HEK293 (cell line): ENCODE data around the gene CCDC38.

Experiments used
- CTCF ChIA-PET: fragments of 350-600 bp; formaldehyde crosslinking; extraction: SDS; loops from one replicate; lab custom pipeline; 2021; ENCODE audit warnings: antibody characterized with exemption; lab: Yijun Ruan, JAX
- POLR2A ChIA-PET: fragments of 300-600 bp; formaldehyde crosslinking; extraction: SDS; loops from one replicate; lab custom pipeline; 2020; ENCODE audit warnings: antibody characterized with exemption, inconsistent platforms; lab: Yijun Ruan, JAX
- H3K27ac ChIP-seq: fragments of 200-500 bp; sonication (Bioruptor generic); 2 replicates; pipeline ENCODE4 v1.5.1; 2014; ENCODE audit warnings: low read depth, low read length, control low read depth, inconsistent platforms; ENCODE audit errors: extremely low read depth
- H3K36me3 ChIP-seq, 2 experiments: fragments of 200-500 bp in 1 of 2; sonication (Bioruptor generic) in 1 of 2; 1 replicate in 1 of 2; 2 replicates in 1 of 2; pipeline ENCODE4 v1.5.1; 2014 to 2017; ENCODE audit warnings: inconsistent platforms in 2 of 2, low read length in 2 of 2; ENCODE audit not compliant: control insufficient read depth in 2 of 2, insufficient read depth in 1 of 2
- H3K4me1 ChIP-seq: fragments of 200-500 bp; sonication (Bioruptor generic); 2 replicates; pipeline ENCODE4 v1.5.1; 2014; ENCODE audit warnings: mild to moderate bottlenecking, low read length, inconsistent platforms; ENCODE audit not compliant: control insufficient read depth, insufficient read depth
- H3K4me3 ChIP-seq: 2 replicates; pipeline ENCODE4 v1.5.1; 2011; ENCODE audit warnings: low read depth, mild to moderate bottlenecking, control low read depth, low read length, moderate library complexity
- H3K9me3 ChIP-seq: fragments of 200-500 bp; sonication (Bioruptor generic); 2 replicates; pipeline ENCODE4 v1.5.1; 2014; ENCODE audit warnings: low read depth, low read length, inconsistent platforms; ENCODE audit not compliant: control insufficient read depth, insufficient read depth
- EGR2 ChIP-seq: fragments of 450-650 bp; formaldehyde crosslinking; IDR thresholded peaks from 2 replicates; pipeline ENCODE4 v1.5.1; 2016; ENCODE audit warnings: low read depth, missing biosample characterization, missing genetic modification characterization
- SCRT2 ChIP-seq: fragments of 450-650 bp; formaldehyde crosslinking; IDR thresholded peaks from 2 replicates; pipeline ENCODE4 v1.5.1; 2016; ENCODE audit warnings: missing biosample characterization, missing genetic modification characterization
- ZBTB17 ChIP-seq: fragments of 450-650 bp; formaldehyde crosslinking; IDR thresholded peaks from 2 replicates; pipeline ENCODE4 v1.5.1; 2016; ENCODE audit warnings: missing biosample characterization, missing genetic modification characterization
- ZFP41 ChIP-seq: fragments of 450-650 bp; formaldehyde crosslinking; IDR thresholded peaks from 2 replicates; pipeline ENCODE4 v1.5.1; 2016; ENCODE audit warnings: missing biosample characterization, missing genetic modification characterization, borderline replicate concordance
- ZFP69B ChIP-seq: fragments of 450-650 bp; formaldehyde crosslinking; IDR thresholded peaks from 2 replicates; pipeline ENCODE4 v1.5.1; 2016; ENCODE audit warnings: missing biosample characterization, missing genetic modification characterization
- ZNF132 ChIP-seq: fragments of 450-650 bp; formaldehyde crosslinking; IDR thresholded peaks from 2 replicates; pipeline ENCODE4 v1.5.1; 2017; ENCODE audit warnings: missing biosample characterization, missing genetic modification characterization, borderline replicate concordance
- ZNF133 ChIP-seq: fragments of 450-650 bp; formaldehyde crosslinking; IDR thresholded peaks from 2 replicates; pipeline ENCODE4 v1.5.1; 2016; ENCODE audit warnings: missing biosample characterization, missing genetic modification characterization
- ZNF391 ChIP-seq: fragments of 450-650 bp; formaldehyde crosslinking; IDR thresholded peaks from 2 replicates; pipeline ENCODE4 v1.5.1; 2016; ENCODE audit warnings: low read depth, missing biosample characterization, missing genetic modification characterization, borderline replicate concordance
- ZNF670 ChIP-seq: fragments of 450-650 bp; formaldehyde crosslinking; IDR thresholded peaks from 2 replicates; pipeline ENCODE4 v1.5.1; 2016; ENCODE audit warnings: missing biosample characterization, missing genetic modification characterization, low read depth
- ZNF792 ChIP-seq: fragments of 450-650 bp; formaldehyde crosslinking; IDR thresholded peaks from 2 replicates; pipeline ENCODE4 v1.5.1; 2016; ENCODE audit warnings: missing biosample characterization, missing genetic modification characterization
- TF ChIP-seq, protein P1 (sequence below): fragments of 450-650 bp; formaldehyde crosslinking; IDR thresholded peaks from 2 replicates; pipeline ENCODE4 v1.5.1; 2016; ENCODE audit warnings: missing biosample characterization, missing genetic modification characterization
- TF ChIP-seq, protein P2 (sequence below): fragments of 450-650 bp; formaldehyde crosslinking; IDR thresholded peaks from 2 replicates; pipeline ENCODE4 v1.5.1; 2016; ENCODE audit warnings: missing biosample characterization, missing genetic modification characterization
- TF ChIP-seq, protein P3 (sequence below): fragments of 450-650 bp; formaldehyde crosslinking; IDR thresholded peaks from 2 replicates; pipeline ENCODE4 v1.5.1; 2017; ENCODE audit warnings: missing biosample characterization, missing genetic modification characterization
- TF ChIP-seq, protein P4 (sequence below): fragments of 450-650 bp; formaldehyde crosslinking; IDR thresholded peaks from 2 replicates; pipeline ENCODE4 v1.5.1; 2016; ENCODE audit warnings: missing biosample characterization, missing genetic modification characterization
- TF ChIP-seq, protein P5 (sequence below): fragments of 450-650 bp; formaldehyde crosslinking; IDR thresholded peaks from 2 replicates; pipeline ENCODE4 v1.5.1; 2017; ENCODE audit warnings: missing biosample characterization, missing genetic modification characterization

CCDC38 gene

DNA sequence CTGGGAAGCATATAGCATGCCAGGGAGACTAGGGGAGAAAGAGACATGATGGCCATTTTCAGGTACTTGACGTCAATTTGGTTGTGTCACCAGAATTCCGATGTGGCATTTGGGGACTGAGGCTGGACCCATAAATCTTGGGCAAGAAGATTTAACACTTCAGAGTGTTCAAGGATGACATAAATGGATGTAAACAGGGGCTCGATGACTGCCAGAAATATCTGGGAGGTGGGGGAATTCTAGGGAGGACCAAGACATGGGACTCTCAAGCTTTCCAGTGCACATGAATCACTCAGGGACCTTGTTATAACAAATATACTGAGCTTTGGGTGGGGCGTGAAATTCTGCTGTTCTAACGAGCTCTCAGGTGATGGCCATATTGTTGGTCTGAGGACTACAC, 35.9 kb upstream of the CCDC38 start (continued):
- TF ChIP-seq, protein P1, sequence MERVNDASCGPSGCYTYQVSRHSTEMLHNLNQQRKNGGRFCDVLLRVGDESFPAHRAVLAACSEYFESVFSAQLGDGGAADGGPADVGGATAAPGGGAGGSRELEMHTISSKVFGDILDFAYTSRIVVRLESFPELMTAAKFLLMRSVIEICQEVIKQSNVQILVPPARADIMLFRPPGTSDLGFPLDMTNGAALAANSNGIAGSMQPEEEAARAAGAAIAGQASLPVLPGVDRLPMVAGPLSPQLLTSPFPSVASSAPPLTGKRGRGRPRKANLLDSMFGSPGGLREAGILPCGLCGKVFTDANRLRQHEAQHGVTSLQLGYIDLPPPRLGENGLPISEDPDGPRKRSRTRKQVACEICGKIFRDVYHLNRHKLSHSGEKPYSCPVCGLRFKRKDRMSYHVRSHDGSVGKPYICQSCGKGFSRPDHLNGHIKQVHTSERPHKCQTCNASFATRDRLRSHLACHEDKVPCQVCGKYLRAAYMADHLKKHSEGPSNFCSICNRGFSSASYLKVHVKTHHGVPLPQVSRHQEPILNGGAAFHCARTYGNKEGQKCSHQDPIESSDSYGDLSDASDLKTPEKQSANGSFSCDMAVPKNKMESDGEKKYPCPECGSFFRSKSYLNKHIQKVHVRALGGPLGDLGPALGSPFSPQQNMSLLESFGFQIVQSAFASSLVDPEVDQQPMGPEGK = no peak
- TF ChIP-seq ZNF792 (tag by site-specific recombination) (no peak), SCRT2 (tag by site-specific recombination) (no peak), ZNF133 (no peak), ZBTB17 (tag by site-specific recombination) (no peak), EGR2 (tag by site-specific recombination) (no peak)

DNA sequence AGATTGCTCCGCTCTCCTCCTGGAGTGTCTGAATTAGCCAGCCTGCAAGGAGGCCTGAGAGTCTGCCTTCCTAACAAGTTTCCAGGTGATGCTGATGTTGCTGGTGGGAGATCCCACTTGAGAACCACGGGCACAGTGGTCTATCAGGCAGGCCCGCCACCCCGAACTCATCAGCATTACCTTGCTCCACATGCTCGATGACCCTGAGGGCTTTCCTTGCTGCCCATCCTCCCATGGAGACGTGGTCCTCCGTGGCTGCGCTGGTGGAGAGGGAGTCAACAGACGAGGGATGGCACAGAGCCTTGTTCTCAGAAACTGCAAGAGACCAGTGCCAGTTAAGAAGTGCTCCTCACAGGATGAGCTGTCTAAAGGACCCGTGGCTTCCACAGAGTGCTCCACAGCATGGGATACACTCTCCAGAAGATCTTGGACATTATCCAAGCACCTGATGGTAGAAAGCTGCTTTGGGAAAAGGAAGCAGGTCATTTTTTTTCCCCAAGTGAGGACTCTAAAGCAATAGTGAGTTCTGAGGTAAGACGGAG, 35.4 kb upstream of the CCDC38 start:
- TF ChIP-seq, protein P1 = no peak
- TF ChIP-seq, all 188 proteins: peak for 0
- ChIA-PET POLR2A (no interaction called here), CTCF (interaction anchor here (2.2 kb wide), 1 partner anchor 60 kb away, joined by 7 read pairs; no protein-coding TSS in a partner anchor)
- H3K36me3 ChIP-seq = no peaks in the 10 kb centered on the region
- H3K4me3 ChIP-seq = no peak overlapping the region
- H3K9me3 ChIP-seq = no peaks in the 10 kb centered on the region
- H3K27ac ChIP-seq = no peak overlapping the region
- no peaks in the 10 kb centered on the region for H3K4me1 ChIP-seq

DNA sequence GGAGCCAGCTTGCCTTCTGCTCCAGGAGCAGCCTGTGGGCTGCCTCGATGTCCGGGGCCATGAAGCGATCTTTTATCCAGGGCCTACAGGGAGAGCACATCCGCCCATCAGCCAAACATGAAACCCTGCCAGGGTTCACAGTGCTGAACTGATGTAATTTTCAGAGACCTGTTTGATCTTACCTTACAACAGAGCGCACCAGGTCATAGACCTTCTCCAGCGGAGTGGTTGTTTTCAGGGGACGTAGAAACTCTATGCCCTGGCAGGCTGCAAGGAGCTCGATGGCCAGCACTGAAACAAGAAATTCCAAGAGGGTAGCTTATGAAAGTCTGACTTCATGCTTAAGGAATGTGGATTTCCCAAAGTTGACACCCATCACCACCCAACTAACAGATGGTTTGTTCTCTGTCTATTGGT, 34.0 kb upstream of the CCDC38 start:
- CTCF ChIA-PET = interaction anchor here (0.6 to 2.2 kb wide), 3 partner anchors 14 to 58 kb away, joined by 3 to 7 read pairs (median 3); no protein-coding TSS in a partner anchor
- Histone ChIP-seq H3K9me3 (no peaks in the 10 kb centered on the region), H3K4me1 (no peaks in the 10 kb centered on the region), H3K36me3 (no peaks in the 10 kb centered on the region), H3K27ac (no peak overlapping the region)
- POLR2A ChIA-PET = no interaction called here
- TF ChIP-seq, protein P2, sequence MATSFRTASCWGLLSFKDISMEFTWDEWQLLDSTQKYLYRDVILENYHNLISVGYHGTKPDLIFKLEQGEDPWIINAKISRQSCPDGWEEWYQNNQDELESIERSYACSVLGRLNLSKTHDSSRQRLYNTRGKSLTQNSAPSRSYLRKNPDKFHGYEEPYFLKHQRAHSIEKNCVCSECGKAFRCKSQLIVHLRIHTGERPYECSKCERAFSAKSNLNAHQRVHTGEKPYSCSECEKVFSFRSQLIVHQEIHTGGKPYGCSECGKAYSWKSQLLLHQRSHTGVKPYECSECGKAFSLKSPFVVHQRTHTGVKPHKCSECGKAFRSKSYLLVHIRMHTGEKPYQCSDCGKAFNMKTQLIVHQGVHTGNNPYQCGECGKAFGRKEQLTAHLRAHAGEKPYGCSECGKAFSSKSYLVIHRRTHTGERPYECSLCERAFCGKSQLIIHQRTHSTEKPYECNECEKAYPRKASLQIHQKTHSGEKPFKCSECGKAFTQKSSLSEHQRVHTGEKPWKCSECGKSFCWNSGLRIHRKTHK (tag by site-specific recombination) = peak; percentile 55; the same call in 1 of the 2 replicates
- TF ChIP-seq, protein P3, sequence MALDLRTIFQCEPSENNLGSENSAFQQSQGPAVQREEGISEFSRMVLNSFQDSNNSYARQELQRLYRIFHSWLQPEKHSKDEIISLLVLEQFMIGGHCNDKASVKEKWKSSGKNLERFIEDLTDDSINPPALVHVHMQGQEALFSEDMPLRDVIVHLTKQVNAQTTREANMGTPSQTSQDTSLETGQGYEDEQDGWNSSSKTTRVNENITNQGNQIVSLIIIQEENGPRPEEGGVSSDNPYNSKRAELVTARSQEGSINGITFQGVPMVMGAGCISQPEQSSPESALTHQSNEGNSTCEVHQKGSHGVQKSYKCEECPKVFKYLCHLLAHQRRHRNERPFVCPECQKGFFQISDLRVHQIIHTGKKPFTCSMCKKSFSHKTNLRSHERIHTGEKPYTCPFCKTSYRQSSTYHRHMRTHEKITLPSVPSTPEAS = no peak
- TF ChIP-seq, all 188 proteins: peak for 1
- H3K4me3 ChIP-seq = no peak overlapping the region

DNA sequence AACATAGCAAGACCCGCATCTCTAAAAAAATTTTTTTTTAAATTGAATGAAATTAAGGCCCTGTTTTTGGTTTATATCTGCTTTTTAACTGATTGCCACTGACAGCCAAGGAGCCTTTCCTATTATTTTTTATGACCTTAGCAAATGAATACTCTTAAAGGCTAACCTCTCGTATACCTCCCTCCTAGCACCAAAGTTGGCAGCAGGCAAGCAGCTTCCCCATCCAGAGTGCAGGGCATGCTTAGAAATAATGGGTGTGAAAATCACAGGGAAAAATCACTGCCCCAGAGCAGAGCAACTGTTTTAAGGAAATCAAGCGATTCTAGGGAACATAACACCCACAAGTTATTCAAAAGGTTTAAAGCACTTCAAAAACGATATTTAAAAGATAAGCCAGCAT, 33.1 kb upstream of the CCDC38 start:
- ChIA-PET POLR2A (no interaction called here), CTCF (interaction anchor here (0.8 to 1.0 kb wide), 2 partner anchors 13 to 23 kb away, joined by 3 read pairs; no protein-coding TSS in a partner anchor)
- Histone ChIP-seq H3K4me1 (no peaks in the 10 kb centered on the region), H3K4me3 (no peak overlapping the region), H3K27ac (no peak overlapping the region), H3K9me3 (no peaks in the 10 kb centered on the region), H3K36me3 (no peaks in the 10 kb centered on the region)
- TF ChIP-seq ZFP41 (tag by site-specific recombination) = no peak
- TF ChIP-seq, protein P3 = no peak
- TF ChIP-seq, protein P4, sequence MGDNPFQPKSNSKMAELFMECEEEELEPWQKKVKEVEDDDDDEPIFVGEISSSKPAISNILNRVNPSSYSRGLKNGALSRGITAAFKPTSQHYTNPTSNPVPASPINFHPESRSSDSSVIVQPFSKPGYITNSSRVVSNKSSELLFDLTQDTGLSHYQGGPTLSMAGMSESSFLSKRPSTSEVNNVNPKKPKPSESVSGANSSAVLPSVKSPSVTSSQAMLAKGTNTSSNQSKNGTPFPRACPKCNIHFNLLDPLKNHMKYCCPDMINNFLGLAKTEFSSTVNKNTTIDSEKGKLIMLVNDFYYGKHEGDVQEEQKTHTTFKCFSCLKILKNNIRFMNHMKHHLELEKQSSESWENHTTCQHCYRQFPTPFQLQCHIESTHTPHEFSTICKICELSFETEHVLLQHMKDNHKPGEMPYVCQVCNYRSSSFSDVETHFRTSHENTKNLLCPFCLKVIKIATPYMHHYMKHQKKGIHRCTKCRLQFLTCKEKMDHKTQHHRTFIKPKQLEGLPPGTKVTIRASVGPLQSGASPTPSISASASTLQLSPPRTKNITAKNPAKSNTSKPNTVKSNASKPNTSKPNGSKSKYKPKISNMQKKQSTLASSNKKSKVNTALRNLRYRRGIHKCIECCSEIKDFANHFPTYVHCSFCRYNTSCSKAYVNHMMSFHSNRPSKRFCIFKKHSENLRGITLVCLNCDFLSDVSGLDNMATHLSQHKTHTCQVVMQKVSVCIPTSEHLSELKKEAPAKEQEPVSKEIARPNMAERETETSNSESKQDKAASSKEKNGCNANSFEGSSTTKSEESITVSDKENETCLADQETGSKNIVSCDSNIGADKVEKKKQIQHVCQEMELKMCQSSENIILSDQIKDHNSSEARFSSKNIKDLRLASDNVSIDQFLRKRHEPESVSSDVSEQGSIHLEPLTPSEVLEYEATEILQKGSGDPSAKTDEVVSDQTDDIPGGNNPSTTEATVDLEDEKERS (tag by site-specific recombination) = no peak
- TF ChIP-seq, protein P5, sequence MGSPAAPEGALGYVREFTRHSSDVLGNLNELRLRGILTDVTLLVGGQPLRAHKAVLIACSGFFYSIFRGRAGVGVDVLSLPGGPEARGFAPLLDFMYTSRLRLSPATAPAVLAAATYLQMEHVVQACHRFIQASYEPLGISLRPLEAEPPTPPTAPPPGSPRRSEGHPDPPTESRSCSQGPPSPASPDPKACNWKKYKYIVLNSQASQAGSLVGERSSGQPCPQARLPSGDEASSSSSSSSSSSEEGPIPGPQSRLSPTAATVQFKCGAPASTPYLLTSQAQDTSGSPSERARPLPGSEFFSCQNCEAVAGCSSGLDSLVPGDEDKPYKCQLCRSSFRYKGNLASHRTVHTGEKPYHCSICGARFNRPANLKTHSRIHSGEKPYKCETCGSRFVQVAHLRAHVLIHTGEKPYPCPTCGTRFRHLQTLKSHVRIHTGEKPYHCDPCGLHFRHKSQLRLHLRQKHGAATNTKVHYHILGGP (tag by site-specific recombination) = no peak
- no peak for TF ChIP-seq ZNF132 (tag by site-specific recombination)
- no peak for TF ChIP-seq ZFP69B (tag by site-specific recombination)
- no peak for TF ChIP-seq ZNF391 (tag by site-specific recombination)
- no peak for TF ChIP-seq ZNF670 (tag by site-specific recombination)
